ENCODE measurements around the gene TP63.
"Not testable (repeated sequence)": the region's sequence is repeated elsewhere in the genome, so short reads cannot be mapped to it uniquely, and the experiment has no call there.

The TP63 gene

GRCh38 chr3:189745622-189746021, 114.4 kb downstream of the TP63 start:
- H3K4me3 ChIP-seq (ENCODE audit: low read length): no peak overlapping the region
- no peak for TF ChIP-seq CTCF (conservative IDR thresholded peaks at IDR 0.05; ENCODE audit: low read depth, low read length)
- DNase-seq (ENCODE audit: low read depth): no peak

GRCh38 chr3:189748046-189748445, 116.9 kb downstream of the TP63 start:
- no peak overlapping the region for H3K4me3 ChIP-seq (ENCODE audit: low read length)
- no peak for TF ChIP-seq CTCF (conservative IDR thresholded peaks at IDR 0.05; ENCODE audit: low read depth, low read length)
- DNase-seq (ENCODE audit: low read depth): no peak

- not testable (repeated sequence) for DNase-seq (ENCODE audit: low read depth); H3K4me3 ChIP-seq (ENCODE audit: low read length)
Measured at GRCh38 chr3:189750972-189751371, 119.8 kb downstream of the TP63 start.

GRCh38 chr3:189754356-189754755, 123.2 kb downstream of the TP63 start:
- no peak for TF ChIP-seq CTCF (conservative IDR thresholded peaks at IDR 0.05; ENCODE audit: low read depth, low read length)
- H3K4me3 ChIP-seq (ENCODE audit: low read length): no peak overlapping the region
- no peak for DNase-seq (ENCODE audit: low read depth)

GRCh38 chr3:189756582-189757078, 125.4 kb downstream of the TP63 start:
- no peak overlapping the region for H3K4me3 ChIP-seq (ENCODE audit: low read length)
- no peak for DNase-seq (ENCODE audit: low read depth)
- no peak for TF ChIP-seq CTCF (conservative IDR thresholded peaks at IDR 0.05; ENCODE audit: low read depth, low read length)

GRCh38 chr3:189758186-189758585, 127.0 kb downstream of the TP63 start:
- TF ChIP-seq CTCF (conservative IDR thresholded peaks at IDR 0.05; ENCODE audit: low read depth, low read length): no peak
- no peak for DNase-seq (ENCODE audit: low read depth)
- no peak overlapping the region for H3K4me3 ChIP-seq (ENCODE audit: low read length)

GRCh38 chr3:189766416-189766815, 135.2 kb downstream of the TP63 start:
- DNase-seq (ENCODE audit: low read depth): no peak
- no peak for TF ChIP-seq CTCF (conservative IDR thresholded peaks at IDR 0.05; ENCODE audit: low read depth, low read length)
- no peak overlapping the region for H3K4me3 ChIP-seq (ENCODE audit: low read length)

Measured in retinal pigment epithelial cell (primary cell).